Stimulated activated CD4-positive, alpha-beta T cell treated with anti-CD3 and anti-CD28 coated beads, Interleukin-1b, Interleukin-23, amount 100 ng/mL, for 24 hours (primary cell): ENCODE measurements around the gene KRTCAP2.

ENCODE experiments used
- DNase-seq, 4 experiments: peaks; one replicate each; pipeline ENCODE4 v3.0.0-alpha.2; 2020; ENCODE audit warnings: low read depth in 4 of 4, low spot score in 1 of 4

The KRTCAP2 gene

DNA sequence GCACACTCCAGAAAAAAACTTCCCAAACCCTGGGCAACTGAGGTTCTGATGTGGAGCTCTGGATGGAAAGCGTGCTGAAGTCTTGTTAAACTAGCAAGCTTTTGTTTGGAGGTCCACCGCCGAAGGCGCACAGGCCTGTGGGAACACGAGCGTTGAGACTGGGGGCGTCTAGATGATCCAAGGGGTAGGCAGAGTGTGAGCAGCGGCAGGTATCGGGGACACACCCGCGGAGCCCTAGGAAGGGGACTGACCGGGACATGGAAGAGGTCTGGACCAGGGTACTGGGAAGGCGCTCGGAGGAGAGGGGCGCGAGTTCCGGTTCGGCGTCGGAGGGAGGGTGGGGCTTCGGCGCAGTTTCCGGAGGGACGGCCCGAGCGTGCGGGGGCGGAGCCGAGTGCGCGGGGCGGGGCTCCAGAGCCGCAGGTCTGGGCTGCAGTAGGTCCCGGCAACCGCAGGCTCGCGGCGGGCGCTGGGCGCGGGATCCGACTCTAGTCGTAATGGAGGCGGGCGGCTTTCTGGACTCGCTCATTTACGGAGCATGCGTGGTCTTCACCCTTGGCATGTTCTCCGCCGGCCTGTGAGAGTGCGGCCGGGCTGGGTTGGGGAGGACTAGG, 37.6 kb downstream of the KRTCAP2 start, which contains the start of gene SLC50A1:
Gene SLC50A1 (plus strand): TSS at position 438 of the 614 bp plus-strand sequence. CDS start 60 bp downstream, at position 498.
- peak; percentile 72 to 91 (median 88) for DNase-seq

DNA sequence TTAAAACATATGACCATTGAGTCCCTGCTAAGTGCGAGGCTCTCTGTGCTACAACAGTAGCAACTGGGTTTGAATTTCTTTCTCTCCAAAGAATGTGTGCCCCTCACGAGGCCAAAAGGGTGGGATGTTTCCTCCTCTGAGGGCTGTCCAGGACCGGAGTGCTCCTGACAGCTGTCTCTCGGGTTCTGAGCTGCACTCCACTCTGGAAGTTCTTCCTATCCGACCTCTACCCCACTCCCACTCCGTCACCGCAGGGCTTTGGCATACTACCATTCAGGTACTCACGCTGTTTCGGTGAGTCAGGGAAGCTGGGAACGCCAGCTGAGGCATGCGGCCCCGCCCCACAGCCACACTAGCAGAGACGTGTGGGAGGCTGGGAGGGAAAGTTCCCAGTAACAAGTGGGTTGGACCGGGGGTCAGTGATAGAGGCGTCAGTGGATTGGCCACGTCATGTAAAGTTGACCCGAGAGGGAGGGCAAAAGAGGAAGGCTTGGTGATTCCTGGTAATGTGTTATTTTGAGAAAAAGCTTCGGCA, 38.2 kb downstream of the KRTCAP2 start:
- DNase-seq: peak; percentile 52 to 83 (median 66)

DNA sequence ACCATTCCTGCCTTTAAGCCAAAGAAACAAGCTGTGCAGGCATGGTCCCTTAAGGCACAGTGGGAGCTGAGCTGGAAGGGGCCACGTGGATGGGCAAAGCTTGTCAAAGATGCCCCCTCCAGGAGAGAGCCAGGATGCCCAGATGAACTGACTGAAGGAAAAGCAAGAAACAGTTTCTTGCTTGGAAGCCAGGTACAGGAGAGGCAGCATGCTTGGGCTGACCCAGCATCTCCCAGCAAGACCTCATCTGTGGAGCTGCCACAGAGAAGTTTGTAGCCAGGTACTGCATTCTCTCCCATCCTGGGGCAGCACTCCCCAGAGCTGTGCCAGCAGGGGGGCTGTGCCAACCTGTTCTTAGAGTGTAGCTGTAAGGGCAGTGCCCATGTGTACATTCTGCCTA, 38.8 kb downstream of the KRTCAP2 start:
- no peak for DNase-seq

DNA sequence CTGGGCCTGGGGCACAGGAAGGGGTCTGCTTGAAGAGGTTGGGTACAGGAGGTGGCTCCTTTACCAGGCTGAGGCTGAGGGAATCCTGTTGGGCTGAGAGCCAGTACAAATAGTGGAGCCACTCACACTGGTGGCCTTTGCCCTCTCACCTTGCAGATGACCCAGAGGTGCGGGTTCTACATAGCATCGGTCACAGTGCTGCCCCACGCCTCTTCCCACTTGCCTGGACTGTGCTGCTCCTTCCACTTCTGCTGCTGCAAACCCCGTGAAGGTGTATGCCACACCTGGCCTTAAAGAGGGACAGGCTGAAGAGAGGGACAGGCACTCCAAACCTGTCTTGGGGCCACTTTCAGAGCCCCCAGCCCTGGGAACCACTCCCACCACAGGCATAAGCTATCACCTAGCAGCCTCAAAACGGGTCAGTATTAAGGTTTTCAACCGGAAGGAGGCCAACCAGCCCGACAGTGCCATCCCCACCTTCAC, 39.3 kb downstream of the KRTCAP2 start:
- no peak for DNase-seq

DNA sequence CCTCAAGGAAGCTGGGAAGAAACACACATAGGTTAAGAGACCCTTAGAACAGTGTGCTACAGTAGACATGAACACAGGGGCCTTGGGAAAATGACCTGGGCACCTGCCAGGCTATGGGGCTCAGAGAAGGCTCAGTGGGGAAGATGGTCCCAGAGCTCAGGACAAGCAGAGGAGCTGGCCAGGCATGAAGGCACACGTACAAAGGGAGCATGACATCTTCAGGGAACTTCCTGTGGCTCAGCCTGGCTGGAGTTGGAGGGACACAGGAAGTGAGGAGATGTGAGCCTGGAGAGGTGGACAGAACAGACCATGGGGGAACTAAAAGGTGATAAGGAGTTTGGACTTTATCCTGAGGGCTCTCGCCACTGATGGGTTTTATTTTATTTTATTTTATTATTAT, 41.2 kb downstream of the KRTCAP2 start:
- DNase-seq: no peak

DNA sequence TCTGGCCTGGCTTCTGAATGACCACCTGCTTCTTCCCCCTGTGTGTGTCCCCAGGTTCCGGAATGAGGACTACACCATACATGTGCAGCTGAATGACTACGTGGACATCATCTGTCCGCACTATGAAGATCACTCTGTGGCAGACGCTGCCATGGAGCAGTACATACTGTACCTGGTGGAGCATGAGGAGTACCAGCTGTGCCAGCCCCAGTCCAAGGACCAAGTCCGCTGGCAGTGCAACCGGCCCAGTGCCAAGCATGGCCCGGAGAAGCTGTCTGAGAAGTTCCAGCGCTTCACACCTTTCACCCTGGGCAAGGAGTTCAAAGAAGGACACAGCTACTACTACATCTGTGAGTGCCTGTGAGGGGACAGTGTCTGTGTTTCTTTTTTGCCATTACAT, 41.8 kb downstream of the KRTCAP2 start:
- no peak for DNase-seq

DNA sequence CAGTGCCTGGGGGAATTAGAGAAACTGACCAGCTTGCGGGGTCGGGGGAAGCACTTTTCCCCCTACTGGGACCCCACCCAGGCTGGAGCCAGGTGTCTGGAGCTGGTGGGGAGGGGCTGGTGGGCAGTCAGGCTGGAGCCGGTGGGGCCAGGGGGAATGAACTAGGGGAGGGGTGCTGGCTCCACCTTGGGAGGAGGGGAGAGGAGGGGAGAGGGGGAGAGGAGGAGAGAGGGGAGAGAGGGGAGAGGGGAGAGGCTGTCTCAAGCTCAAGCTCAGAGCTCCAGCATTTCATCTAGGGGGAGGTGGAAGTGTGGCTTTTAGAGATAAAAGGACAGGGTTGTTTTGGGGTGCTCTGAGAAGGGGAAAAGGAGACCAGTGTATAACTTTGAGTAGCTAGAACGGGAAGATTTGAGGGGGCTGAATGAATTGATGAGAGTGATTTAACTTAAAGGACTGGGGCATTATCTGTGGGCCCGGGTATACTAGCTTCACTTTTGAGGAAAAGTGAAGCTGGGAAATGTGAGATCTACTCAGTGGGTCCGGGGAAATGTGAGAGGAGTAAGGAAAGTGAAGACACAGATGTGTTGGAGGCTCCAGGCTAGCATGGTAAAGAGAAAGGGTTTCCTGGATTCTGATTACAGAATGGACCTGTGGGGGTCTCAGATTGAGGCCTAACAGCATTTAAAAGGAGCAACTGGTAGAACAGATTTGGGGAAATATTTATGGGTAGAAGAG, 42.7 kb downstream of the KRTCAP2 start:
- no peak for DNase-seq

DNA sequence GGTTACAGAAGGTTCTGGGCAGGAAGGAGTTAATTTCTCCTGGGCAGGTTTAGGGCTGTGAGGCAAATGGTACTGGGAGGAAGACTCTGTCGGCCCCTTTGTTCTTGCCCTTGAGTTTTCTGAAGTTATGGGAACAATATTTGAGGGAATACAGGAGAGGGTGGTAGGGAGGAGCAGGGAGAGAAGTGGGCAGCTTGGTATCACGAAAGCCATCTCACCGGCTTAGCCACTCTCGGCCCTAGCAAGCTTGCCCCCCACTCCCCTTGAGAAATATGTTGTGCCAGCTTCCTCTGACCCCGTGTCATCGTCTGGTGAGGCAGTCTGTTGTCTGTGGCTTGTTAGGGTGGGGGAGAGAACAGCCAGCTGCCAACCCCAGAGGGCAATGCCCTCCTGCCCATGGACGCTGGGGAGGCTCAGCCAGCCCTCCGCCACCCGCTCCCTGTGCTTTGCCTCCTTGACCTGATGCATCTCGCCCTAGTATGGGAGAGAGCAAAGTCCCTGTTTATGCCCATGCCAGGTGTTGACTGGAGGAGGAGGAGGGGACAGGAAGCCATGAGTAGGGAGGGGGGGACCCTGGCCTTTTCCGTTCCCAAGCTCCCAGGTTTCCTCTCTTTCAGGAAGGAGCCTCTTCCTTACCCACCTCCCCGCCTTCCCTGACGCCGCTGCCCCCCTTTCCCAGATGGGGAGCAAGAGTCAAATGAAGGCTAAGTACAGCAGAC, 44.2 kb downstream of the KRTCAP2 start:
- no peak for DNase-seq

DNA sequence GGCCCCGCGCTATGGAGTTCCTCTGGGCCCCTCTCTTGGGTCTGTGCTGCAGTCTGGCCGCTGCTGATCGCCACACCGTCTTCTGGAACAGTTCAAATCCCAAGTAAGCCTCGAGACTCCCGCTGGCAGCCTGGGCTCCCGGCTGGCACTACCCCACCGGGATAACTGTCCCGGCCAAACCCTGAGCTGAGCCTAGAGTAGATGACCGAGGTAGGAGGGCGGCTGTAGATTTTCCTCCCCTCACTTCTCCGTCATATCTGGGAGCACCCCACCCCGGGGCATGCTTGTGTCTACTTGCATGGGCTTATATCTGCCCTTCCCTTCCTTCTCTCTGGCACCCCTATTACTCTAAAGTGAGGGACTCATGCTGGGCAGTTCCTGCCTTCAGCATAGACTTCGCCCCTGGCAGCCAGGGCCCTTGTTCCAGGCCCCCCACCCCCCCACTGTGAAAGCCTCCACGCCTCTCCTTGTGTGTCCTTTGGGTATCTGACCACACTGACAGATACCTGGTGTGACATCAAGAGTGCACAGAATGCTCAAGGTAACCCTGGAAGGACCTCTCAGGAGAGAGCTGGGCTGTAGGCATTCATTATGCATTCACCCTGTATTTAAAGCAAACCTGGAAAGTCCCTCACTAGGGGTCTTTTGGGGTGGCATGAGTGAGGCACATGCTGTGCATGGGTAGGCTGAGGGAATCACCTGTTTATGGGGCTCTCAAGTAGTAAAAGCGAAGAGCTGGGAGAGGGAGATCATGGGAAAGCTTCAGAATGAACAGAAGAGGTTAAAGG, 44.9 kb downstream of the KRTCAP2 start:
- no peak for DNase-seq

DNA sequence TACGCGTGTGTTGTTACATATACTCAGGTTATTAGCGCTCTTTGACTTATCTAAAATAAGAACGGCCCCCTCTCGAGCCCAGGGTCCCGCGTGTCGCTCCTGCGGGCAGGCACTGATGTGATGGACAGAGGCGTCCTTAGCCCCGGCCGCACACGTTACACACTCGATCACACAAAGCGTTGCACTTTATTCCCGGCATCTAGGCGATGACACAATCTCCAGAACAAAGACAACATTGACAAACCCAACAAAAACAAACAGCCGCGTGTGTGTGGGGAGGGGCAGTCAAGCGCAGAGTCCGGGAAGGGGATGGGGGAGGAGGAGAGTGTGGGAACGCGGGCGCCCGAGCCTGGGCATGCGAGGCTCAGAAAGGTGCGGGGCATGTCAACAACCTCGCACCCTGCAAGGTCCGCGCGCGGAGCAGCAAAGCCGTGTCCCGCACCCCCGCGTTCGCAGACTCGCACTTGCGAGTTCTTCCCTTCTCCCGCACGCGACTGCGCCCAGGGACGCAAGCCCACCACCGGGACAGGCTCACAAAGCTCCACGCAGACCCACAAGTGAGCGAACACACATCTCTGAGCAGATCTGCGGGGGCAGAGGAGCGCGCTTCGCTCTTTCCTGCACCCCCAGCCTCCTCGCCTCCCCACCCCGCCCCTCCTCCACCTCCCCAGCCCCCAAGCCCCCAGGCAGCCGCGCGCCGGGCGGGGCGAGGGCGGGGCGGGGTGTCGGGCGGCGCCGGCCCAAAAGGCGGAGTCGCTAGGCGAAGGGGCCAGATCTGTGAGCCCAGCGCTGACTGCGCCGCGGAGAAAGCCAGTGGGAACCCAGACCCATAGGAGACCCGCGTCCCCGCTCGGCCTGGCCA, 45.8 kb downstream of the KRTCAP2 start, which contains the start of gene EFNA1:
Gene EFNA1 (plus strand): TSS at position 772 of the 862 bp plus-strand sequence. CDS start 102 bp downstream, outside the sequence.
- peak in 1 of 4 experiments; percentile 34 for DNase-seq

DNA sequence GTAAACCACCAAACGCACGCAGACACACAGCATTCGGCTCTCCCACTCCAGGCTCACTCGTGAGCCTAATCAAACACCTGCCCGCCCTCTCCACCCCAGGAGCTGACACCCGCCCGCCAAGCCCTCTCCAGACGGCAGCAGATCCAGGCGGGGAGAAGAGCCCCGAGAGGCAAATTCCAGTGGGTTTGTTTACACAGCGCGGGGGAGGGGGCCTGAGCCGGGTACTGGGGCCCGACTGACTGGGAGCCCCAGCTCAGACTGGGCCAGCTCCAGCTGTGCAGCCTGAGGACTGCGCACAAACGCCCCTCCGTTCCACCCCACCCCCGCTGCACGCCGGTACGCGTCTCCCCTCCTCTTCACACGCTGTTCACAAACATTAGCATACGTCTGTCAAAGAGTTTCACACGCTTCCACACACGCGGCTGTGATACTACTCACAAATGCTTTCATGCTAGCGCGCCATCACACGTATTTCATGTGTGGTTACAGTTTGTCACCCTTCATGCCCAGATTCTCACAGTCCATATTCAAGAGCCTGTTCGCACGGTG, 46.5 kb downstream of the KRTCAP2 start:
- no peak for DNase-seq

DNA sequence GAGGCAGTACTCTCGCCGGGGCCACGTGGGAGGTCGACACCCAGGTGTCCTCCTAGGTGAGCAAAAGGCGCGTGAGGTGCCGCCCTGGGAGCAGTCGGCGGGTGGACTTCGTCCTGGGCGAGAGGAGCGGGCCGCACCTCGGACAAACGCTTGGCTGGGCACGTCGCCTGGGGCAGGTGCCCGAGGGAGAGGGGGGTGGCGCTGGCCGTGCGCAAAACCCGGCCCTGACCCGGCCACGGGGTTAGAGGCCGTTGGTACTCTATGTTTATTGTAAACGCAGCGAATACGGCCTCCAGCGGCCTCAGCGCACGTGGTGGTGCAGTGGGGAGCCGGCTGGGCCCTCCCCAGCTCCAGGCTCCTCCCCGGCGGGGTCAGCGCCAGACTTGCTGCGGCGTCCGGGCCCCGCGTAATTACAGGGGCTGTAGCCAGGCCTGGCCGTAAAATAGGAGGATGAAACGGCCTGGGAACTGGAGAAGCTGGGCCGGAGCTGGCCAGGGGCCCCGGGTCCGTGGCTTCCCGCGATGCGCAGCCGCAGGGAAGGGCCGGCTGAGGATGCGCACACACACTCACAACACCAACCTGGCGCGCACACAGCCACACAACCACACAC, 47.1 kb downstream of the KRTCAP2 start:
- DNase-seq: no peak

DNA sequence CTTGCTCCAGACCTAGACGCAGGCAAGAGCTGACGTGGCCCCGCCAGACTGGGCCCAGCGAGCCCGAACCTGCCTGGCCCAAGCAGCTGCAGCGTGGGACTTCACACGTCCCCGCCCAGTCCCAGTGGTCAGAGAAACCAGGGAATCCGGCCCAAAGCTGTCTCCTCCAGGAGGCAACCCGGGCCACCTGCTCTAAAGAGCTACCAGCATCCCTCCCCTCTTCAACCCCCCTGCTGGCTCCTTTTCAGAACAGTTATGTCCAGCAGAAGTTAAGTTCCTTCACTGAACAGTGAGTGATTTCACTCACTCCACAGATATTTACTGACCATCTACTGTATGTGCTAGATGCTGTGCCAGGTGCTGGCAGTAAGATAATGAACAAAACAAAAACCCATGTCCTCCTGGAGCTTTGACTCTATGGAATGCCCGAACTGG, 47.6 kb downstream of the KRTCAP2 start:
- no peak for DNase-seq

DNA sequence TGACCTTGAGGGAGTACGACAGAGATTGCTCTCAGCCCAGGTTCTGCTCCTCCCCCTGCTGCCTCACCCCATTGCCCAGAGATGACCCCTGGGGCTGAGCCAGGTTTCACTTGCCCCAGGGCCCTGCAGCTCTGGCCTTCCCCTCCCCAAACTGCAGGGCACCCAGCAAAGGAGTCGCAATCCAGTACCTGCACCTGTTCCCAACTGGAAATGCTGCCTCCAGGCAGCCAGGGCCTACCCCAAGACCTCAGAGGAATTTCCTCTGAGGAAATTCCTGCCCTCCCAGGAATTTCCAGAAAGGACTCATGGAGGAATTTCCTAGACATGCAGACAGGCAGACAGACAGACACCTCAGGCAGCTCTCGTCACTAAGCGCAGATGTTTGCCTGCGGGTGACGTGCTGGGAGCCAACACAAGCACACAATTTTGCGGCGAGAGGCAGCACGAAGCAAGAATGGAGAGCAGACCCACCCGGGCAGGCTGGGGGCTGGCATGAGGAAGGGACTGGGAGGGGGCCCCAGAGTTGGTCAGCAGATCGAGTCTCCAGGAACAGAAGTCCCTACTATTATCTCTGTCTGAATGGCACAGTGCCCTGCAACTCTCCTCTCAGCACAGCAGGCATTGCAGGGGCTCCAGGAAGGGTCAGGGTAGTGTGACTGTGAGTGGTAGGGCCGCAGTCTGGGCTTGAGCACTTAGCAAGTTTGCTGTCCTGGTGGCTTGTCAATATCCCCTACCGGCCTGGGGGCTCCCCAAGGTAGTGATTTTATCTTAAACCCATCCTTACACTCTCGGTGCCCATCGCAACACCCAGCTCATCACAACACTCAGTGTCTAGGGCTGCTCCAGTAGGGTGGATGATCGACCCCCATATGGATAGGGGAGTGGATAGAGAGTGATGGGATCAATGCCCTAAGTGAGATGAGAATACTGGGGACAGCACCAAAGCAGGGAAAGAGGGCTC, 48.3 kb downstream of the KRTCAP2 start:
- DNase-seq: no peak

DNA sequence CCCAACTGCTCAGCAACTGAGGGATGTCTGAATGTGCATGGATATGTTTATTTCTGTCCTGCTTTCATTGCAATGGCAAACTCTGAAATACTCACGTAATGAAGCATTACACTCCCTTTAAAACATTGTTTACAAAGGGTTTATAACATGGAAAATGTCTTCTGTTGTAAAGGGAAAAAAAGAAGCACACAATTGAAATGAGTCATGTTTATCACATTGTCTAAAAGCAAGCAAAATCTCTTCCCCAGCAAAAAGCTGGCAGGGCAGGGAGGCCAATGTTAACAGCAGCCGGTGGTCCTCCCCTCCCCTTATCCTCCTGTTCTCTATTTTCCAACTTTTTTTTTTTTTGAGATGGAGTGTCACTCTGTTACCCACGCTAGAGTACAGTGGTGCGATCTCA, 49.3 kb downstream of the KRTCAP2 start:
- DNase-seq: no peak

DNA sequence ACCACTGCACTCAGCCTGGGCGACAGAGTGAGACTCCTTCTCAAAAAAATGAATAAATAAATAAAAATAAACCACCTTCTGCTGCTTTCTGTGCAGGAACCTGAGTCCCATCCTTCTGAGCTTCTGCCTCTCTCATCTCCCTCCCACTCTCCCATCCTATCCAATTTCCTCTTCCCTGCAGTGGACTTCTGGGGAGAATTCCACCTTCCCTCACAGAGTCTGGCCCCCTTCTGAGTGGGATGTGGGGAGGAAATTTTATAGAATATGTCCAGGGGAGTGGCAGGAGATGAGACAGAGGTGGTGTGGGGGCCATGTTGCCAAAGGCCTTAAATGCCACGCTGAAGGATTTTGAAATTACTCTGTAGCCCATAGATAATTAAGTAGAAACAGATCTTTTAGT, 50.8 kb downstream of the KRTCAP2 start:
- no peak for DNase-seq

DNA sequence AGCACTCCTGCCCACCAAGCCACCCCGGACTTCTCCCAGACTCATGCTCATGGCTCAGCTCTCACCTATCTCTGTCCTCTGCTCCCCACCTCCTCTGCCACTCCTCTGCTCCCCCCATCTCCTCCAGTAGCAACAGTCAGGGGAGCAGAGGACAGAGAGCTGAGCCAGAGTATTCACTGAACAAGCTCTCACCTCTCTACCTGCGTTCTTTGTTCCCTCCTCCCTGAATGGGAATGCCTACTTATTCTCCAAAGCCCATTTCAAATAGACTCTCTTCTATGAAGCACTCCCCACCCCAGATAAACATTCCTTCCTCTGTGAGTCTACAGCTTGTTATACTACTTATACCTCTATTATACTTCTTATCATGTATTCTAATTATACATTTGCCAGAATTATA, 51.9 kb downstream of the KRTCAP2 start:
- DNase-seq: no peak

DNA sequence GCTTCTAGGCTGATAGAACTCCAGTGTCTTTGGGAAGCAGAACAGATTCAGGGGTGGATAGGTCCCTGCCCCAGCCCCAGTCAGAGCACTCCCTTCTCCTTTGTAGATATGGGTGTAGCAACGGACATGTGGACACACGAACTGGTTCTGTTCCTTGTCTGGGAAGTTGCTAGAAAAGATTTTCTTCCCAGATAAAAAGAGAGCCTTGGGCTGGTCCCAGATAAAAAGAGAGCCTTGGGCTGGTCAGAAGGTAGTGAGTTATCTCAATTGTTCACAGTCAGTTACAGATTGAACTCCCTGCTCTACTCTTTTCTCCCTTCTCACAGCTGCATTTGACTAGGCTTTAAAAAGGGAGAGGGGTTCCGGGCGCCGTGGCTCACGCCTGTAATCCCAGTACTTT, 52.9 kb downstream of the KRTCAP2 start:
- no peak for DNase-seq
